HCT116 (cell line): ENCODE data around the gene TMEM38A. TPM values are rescaled to one million over a fixed set of nuclear protein-coding genes. Genes with fewer than 3 reads are reported as not detected.
A peak's percentile ranks its signal among the peaks of the same experiment; 100 is the strongest.

Experiments
- ATAC-seq: fragments of 200-7000 bp; cut with Tn5 transposase; 2 replicates; pipeline ENCODE4 v1.9.1; 2020; ENCODE audit warnings: mild to moderate bottlenecking, moderate library complexity
- BruUV-seq: library from RNA; stranded (reverse); fragments of 400-500 nt; replicated peaks from 2 replicates; lab custom pipeline; 2021; lab: Mats Ljungman, UMichigan
- CTCF ChIA-PET: fragments of 300-600 bp; sonication (Branson Sonifier 250); formaldehyde crosslinking; loops from one replicate; lab custom pipeline; 2021; ENCODE audit warnings: antibody characterized with exemption; lab: Charles Lee
- POLR2A ChIA-PET: fragments of 300-600, 350-600 bp; sonication (Branson Sonifier 250); formaldehyde crosslinking; loops from one replicate; lab custom pipeline; 2021; ENCODE audit warnings: antibody characterized with exemption; lab: Charles Lee
- RAD21 ChIA-PET, 2 experiments: fragments of 300-600 bp; sonication (Branson Sonifier 250); formaldehyde crosslinking; loops; one replicate each; lab custom pipeline; 2023; ENCODE audit warnings: low total read pairs in 2 of 2; ENCODE audit not compliant: uncharacterized antibody in 2 of 2, unreplicated experiment in 2 of 2, low non-redundant PET in 1 of 2; lab: Charles Lee
- DNase-seq: peaks from one replicate; pipeline ENCODE4 v3.0.0-alpha.2; 2010; ENCODE audit warnings: low read depth, low spot score
- H2AFZ ChIP-seq: fragments of 200-600 bp; shearing (Covaris generic), sonication (generic); 2 replicates; pipeline ENCODE4 v1.6.1; 2017; ENCODE audit warnings: low read depth, mixed run types, mixed read lengths, antibody characterized with exemption, low read length; ENCODE audit not compliant: poor library complexity, severe bottlenecking
- H3K27ac ChIP-seq: 2 replicates; pipeline ENCODE4 v1.5.1; 2012; ENCODE audit warnings: low read depth, low read length
- H3K27me3 ChIP-seq: fragments of 200-600 bp; sonication (generic); 2 replicates; pipeline ENCODE4 v1.6.1; 2016; ENCODE audit warnings: mixed run types, low read length, mixed read lengths; ENCODE audit not compliant: insufficient read depth
- H3K36me3 ChIP-seq, 2 experiments: fragments of 200-500 bp in 1 of 2; fragments of 200-600 bp in 1 of 2; sonication (Bioruptor generic) in 1 of 2; sonication (generic) in 1 of 2; 2 replicates each; pipeline versions ENCODE4 v1.5.1 to v1.6.1; 2014 to 2016; ENCODE audit warnings: low read length in 2 of 2, inconsistent platforms in 1 of 2, mixed read lengths in 1 of 2, mixed run types in 1 of 2; ENCODE audit not compliant: insufficient read depth in 2 of 2, control insufficient read depth in 1 of 2
- H3K4me1 ChIP-seq, 2 experiments: fragments of 200-600 bp in 1 of 2; sonication (generic) in 1 of 2; 2 replicates each; pipeline versions ENCODE4 v1.5.1 to v1.6.1; 2012 to 2017; ENCODE audit warnings: low read length in 2 of 2, inconsistent platforms in 1 of 2, mild to moderate bottlenecking in 1 of 2, mixed read lengths in 1 of 2, mixed run types in 1 of 2, moderate library complexity in 1 of 2; ENCODE audit not compliant: insufficient read depth in 2 of 2, control insufficient read depth in 1 of 2
- H3K4me2 ChIP-seq: fragments of 200-600 bp; sonication (generic); 2 replicates; pipeline ENCODE4 v1.6.1; 2017; ENCODE audit warnings: mixed run types, low read length, mixed read lengths
- H3K4me3 ChIP-seq, 2 experiments: fragments of 200-600 bp in 1 of 2; sonication (generic) in 1 of 2; replicated peaks in 1 of 2; 2 replicates each; pipeline ENCODE4 v1.5.1; 2011 to 2016; ENCODE audit warnings: low read length in 2 of 2, control low read depth in 1 of 2, low read depth in 1 of 2, mild to moderate bottlenecking in 1 of 2, mixed read lengths in 1 of 2, mixed run types in 1 of 2
- H3K79me2 ChIP-seq: fragments of 200-600 bp; sonication (generic); 2 replicates; pipeline ENCODE4 v1.6.1; 2017; ENCODE audit warnings: mild to moderate bottlenecking, mixed run types, low read length, moderate library complexity, mixed read lengths; ENCODE audit not compliant: insufficient read depth
- H3K9ac ChIP-seq: fragments of 200-600 bp; sonication (generic); 2 replicates; pipeline ENCODE4 v1.6.1; 2016; ENCODE audit warnings: low read length, mixed read lengths
- H3K9me2 ChIP-seq: fragments of 200-600 bp; sonication (generic), shearing (Covaris generic); 2 replicates; pipeline ENCODE4 v1.6.1; 2017; ENCODE audit warnings: mixed run types, mild to moderate bottlenecking, moderate library complexity; ENCODE audit not compliant: insufficient read depth
- H3K9me3 ChIP-seq, 2 experiments: fragments of 200-500 bp in 1 of 2; fragments of 200-600 bp in 1 of 2; sonication (Bioruptor generic) in 1 of 2; sonication (generic) in 1 of 2; 2 replicates each; pipeline ENCODE4 v1.6.1; 2014 to 2017; ENCODE audit warnings: low read length in 2 of 2, mixed read lengths in 2 of 2, inconsistent platforms in 1 of 2, low read depth in 1 of 2, mild to moderate bottlenecking in 1 of 2, mixed run types in 1 of 2, moderate library complexity in 1 of 2; ENCODE audit not compliant: control insufficient read depth in 1 of 2, insufficient read depth in 1 of 2
- H4K20me1 ChIP-seq: fragments of 200-600 bp; sonication (generic), shearing (Covaris generic); 2 replicates; pipeline ENCODE4 v1.6.1; 2017; ENCODE audit warnings: mixed run types, mild to moderate bottlenecking, moderate library complexity; ENCODE audit not compliant: insufficient read depth
- CBX3 ChIP-seq: IDR thresholded peaks from 2 replicates; pipeline ENCODE4 v1.6.1; 2012; ENCODE audit warnings: low read depth
- CEBPB ChIP-seq: IDR thresholded peaks from 2 replicates; pipeline ENCODE4 v1.6.1; 2012; ENCODE audit warnings: low read depth
- CTCF ChIP-seq, 3 experiments: fragments of 200-600 bp in 1 of 3; sonication (generic) in 1 of 3; IDR thresholded peaks in 2 of 3; conservative IDR thresholded peaks in 1 of 3; 2 replicates each; pipeline ENCODE4 v1.5.1; 2012 to 2017; ENCODE audit warnings: low read depth in 2 of 3, low read length in 2 of 3, antibody characterized with exemption in 1 of 3, borderline replicate concordance in 1 of 3, control low read depth in 1 of 3, mild to moderate bottlenecking in 1 of 3, mixed read lengths in 1 of 3, mixed run types in 1 of 3, moderate library complexity in 1 of 3; ENCODE audit not compliant: insufficient read depth in 1 of 3
- EGR1 ChIP-seq: IDR thresholded peaks from 2 replicates; pipeline ENCODE4 v1.6.1; 2012; ENCODE audit warnings: low read depth
- ELF1 ChIP-seq: IDR thresholded peaks from 2 replicates; pipeline ENCODE4 v1.6.1; 2012; ENCODE audit warnings: low read depth, borderline replicate concordance
- EZH2 ChIP-seq: fragments of 200-600 bp; sonication (generic); IDR thresholded peaks from 2 replicates; pipeline ENCODE4 v1.6.1; 2017; ENCODE audit warnings: antibody characterized with exemption, mixed run types
- FOSL1 ChIP-seq: IDR thresholded peaks from 2 replicates; pipeline ENCODE4 v1.6.1; 2012; ENCODE audit warnings: low read depth
- POLR2A ChIP-seq: IDR thresholded peaks from 2 replicates; pipeline ENCODE4 v1.7.0; 2011; ENCODE audit warnings: borderline replicate concordance; ENCODE audit not compliant: insufficient read depth, insufficient read length; ENCODE audit errors: extremely low read depth
- POLR2AphosphoS5 ChIP-seq: IDR thresholded peaks from 2 replicates; pipeline ENCODE4 v1.6.1; 2011; ENCODE audit warnings: mild to moderate bottlenecking, low read depth, low read length, moderate library complexity
- SIN3A ChIP-seq: IDR thresholded peaks from 2 replicates; pipeline ENCODE4 v1.6.1; 2012; ENCODE audit warnings: low read depth
- SRF ChIP-seq: IDR thresholded peaks from 2 replicates; pipeline ENCODE4 v1.6.1; 2012; ENCODE audit warnings: low read depth
- YY1 ChIP-seq: IDR thresholded peaks from 2 replicates; pipeline ENCODE4 v1.6.1; 2011; ENCODE audit warnings: low read length, low read depth, moderate library complexity, mild to moderate bottlenecking; ENCODE audit not compliant: insufficient replicate concordance; ENCODE audit errors: extremely low read depth
- intact Hi-C: fragments of 100-400 bp; cut with micrococcal nuclease; formaldehyde crosslinking; loops from 2 replicates; pipeline ENCODE4 v1.10.0; 2022
- total RNA-seq: library from RNA; stranded (reverse); gene quantifications from one replicate; pipeline ENCODE4 v1.2.1, GENCODE V29; 2021; ENCODE audit not compliant: unreplicated experiment
- TF ChIP-seq, protein P1 (sequence below): IDR thresholded peaks from 2 replicates; pipeline ENCODE4 v1.6.1; 2012
- TF ChIP-seq, protein P2 (sequence below): IDR thresholded peaks from 2 replicates; pipeline ENCODE4 v1.6.1; 2011; ENCODE audit warnings: mild to moderate bottlenecking, low read length, moderate library complexity; ENCODE audit not compliant: insufficient replicate concordance; ENCODE audit errors: extremely low read depth

TMEM38A gene
- total RNA-seq, 1 experiment from 2014 or later, result 9.0 TPM

GRCh38 chr19:16678498-16678897, 17.6 kb downstream of the TMEM38A start:
- H4K20me1 ChIP-seq, result no peaks in the 10 kb centered on the region
- H3K36me3 ChIP-seq, result peaks cover 2 to 19% of the 10 kb centered on the region in 2 experiments; a peak in 1 of 4 replicates
- TF ChIP-seq CTCF (IDR thresholded peaks at IDR 0.05 in 2 of 3, conservative IDR thresholded peaks at IDR 0.05 in 1 of 3; ENCODE audit: borderline replicate concordance in 1 of 3, insufficient read depth in 1 of 3, low read depth in 2 of 3, low read length in 2 of 3) (no peak), SRF (no peak), EZH2 (no peak), CBX3 (no peak), FOSL1 (no peak), CEBPB (0 out of 2 replicates have a peak, but pooled peaks have one; percentile 20)
- TF ChIP-seq, protein P1, sequence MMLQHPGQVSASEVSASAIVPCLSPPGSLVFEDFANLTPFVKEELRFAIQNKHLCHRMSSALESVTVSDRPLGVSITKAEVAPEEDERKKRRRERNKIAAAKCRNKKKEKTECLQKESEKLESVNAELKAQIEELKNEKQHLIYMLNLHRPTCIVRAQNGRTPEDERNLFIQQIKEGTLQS, result no peak
- no peak overlapping the region for H3K9ac ChIP-seq
- ChIA-PET POLR2A (no interaction called here), CTCF (interaction anchor here (0.7 kb wide), 1 partner anchor 747 kb away, joined by 3 read pairs; no protein-coding TSS in a partner anchor), RAD21 (no interaction called here)
- DNase-seq (no peak), ATAC-seq (no peak; the same call in 1 of the 2 replicates)
- no peak overlapping the region for H3K27ac ChIP-seq
- H3K9me3 ChIP-seq, result no peaks in the 10 kb centered on the region
- no TSS peak for BruUV-seq
- H3K4me2 ChIP-seq, result peak overlapping the region; percentile 56; the same call in 1 of the 2 replicates
- no peaks in the 10 kb centered on the region; the same call in 1 of the 2 replicates for H3K79me2 ChIP-seq
- no peak overlapping the region for H3K4me3 ChIP-seq
- peaks cover 10 to 31% of the 10 kb centered on the region in 2 experiments for H3K4me1 ChIP-seq
- no peak overlapping the region for H2AFZ ChIP-seq
- H3K27me3 ChIP-seq, result no peaks in the 10 kb centered on the region
- intact Hi-C loops, result no loop called here
- H3K9me2 ChIP-seq, result no peaks in the 10 kb centered on the region

DNA sequence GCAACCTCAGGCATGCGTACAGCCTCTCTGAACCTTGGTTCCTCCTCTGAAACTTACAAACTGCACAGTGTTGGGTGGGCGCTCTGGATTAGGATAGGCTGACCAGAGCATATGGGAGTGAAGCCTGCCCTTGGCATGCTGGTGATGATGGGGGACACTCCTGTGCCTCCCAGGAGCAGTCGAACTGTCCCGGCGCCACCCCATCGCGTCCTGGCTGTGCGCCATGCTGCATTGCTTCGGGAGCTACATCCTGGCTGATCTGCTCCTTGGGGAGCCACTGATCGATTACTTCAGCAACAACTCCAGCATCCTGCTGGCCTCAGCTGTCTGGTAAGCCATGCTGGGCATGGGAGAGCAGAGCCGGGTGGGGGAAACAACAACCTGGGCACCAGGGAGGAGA, 18.9 kb downstream of the TMEM38A start:
- Histone ChIP-seq H4K20me1 (no peaks in the 10 kb centered on the region), H3K79me2 (no peaks in the 10 kb centered on the region; the same call in 1 of the 2 replicates), H3K36me3 (peaks cover 2 to 19% of the 10 kb centered on the region in 2 experiments; a peak in 1 of 4 replicates), H3K4me1 (peaks cover 15 to 38% of the 10 kb centered on the region in 2 experiments), H3K27me3 (no peaks in the 10 kb centered on the region), H3K4me2 (no peak overlapping the region), H3K9me2 (no peaks in the 10 kb centered on the region), H3K27ac (no peak overlapping the region), H3K9ac (no peak overlapping the region), H3K9me3 (no peaks in the 10 kb centered on the region), H2AFZ (no peak overlapping the region), H3K4me3 (no peak overlapping the region)
- no peak for DNase-seq
- intact Hi-C loops, result no loop called here
- no peak for ATAC-seq
- POLR2A ChIA-PET, result no interaction called here
- RAD21 ChIA-PET, result no interaction called here
- CTCF ChIA-PET, result no interaction called here
- BruUV-seq, result no TSS peak
- TF ChIP-seq ELF1 (no peak), POLR2A (no peak), EZH2 (no peak), POLR2AphosphoS5 (no peak), SIN3A (no peak), CEBPB (no peak), EGR1 (no peak), YY1 (no peak)
- TF ChIP-seq, protein P2, sequence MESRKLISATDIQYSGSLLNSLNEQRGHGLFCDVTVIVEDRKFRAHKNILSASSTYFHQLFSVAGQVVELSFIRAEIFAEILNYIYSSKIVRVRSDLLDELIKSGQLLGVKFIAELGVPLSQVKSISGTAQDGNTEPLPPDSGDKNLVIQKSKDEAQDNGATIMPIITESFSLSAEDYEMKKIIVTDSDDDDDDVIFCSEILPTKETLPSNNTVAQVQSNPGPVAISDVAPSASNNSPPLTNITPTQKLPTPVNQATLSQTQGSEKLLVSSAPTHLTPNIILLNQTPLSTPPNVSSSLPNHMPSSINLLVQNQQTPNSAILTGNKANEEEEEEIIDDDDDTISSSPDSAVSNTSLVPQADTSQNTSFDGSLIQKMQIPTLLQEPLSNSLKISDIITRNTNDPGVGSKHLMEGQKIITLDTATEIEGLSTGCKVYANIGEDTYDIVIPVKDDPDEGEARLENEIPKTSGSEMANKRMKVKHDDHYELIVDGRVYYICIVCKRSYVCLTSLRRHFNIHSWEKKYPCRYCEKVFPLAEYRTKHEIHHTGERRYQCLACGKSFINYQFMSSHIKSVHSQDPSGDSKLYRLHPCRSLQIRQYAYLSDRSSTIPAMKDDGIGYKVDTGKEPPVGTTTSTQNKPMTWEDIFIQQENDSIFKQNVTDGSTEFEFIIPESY, result no peak
